ENCODE results near the gene DLX6. TPM values are rescaled to one million over a fixed set of nuclear protein-coding genes. Genes with fewer than 3 reads are reported as not detected.

Gene DLX6
- total RNA-seq, 1 donor from 2014 or later: 10.9 TPM

GRCh38 chr7:97001221-97001620 is 4.1 kb upstream of the DLX6 start:
- DNase-seq (ENCODE audit: low spot score in 2 of 2, unreplicated experiment in 2 of 2): no peak
- Mint-ChIP-seq H3K36me3 (peaks cover 4% of the 10 kb centered on the region), H3K4me3 (no peak overlapping the region), H3K4me1 (peaks cover 50% of the 10 kb centered on the region), H3K27me3 (ENCODE audit: low read depth) (peaks cover 96% of the 10 kb centered on the region), H3K27ac (no peak overlapping the region), H3K9me3 (no peaks in the 10 kb centered on the region)
- no peak for TF ChIP-seq CTCF (IDR thresholded peaks at IDR 0.05; ENCODE audit: unreplicated experiment)

- Mint-ChIP-seq H3K4me1 (peaks cover 47% of the 10 kb centered on the region), H3K27me3 (ENCODE audit: low read depth) (peaks cover 94% of the 10 kb centered on the region), H3K4me3 (no peak overlapping the region), H3K27ac (no peak overlapping the region), H3K36me3 (peaks cover 4% of the 10 kb centered on the region), H3K9me3 (no peaks in the 10 kb centered on the region)
- no peak for TF ChIP-seq CTCF (IDR thresholded peaks at IDR 0.05; ENCODE audit: unreplicated experiment)
- no peak for DNase-seq (ENCODE audit: low spot score in 2 of 2, unreplicated experiment in 2 of 2)
Measured at GRCh38 chr7:97001656-97002554, 3.4 kb upstream of the DLX6 start.

DNA sequence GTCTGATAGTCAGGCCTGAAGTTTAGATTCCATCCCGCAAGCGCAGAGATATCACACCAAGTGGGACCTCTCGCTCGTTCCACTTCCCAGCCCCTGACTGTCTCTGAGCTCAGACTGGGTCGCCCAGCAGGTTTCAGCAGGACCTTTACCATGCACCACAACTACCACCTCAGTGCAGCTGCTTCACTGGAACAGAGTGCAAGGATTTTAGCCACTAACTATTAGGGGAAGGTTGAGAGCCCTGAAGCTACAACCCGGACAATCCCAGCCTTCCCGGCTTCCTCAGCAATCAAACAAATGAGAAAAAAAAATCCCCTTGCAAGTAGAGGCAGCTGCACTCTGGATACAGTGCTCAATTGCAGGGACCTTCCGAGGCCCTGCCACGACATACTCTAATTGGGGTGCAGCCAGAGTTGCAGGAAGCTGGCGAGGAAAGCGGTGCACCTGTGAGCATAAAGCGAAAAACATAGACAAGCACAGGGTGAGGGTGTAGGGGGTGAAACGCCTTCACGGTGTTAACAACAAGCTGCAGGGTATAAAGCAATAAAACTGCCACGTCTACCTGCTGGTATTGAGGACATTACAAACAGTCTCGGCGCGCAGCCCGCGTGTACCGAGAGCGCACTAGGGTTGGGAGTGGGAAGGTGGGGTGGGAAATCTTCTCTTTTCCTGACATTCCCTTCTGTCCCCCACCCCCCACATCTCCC is 2.6 kb upstream of the DLX6 start:
- no peak overlapping the region for H3K27ac Mint-ChIP-seq
- H3K36me3 Mint-ChIP-seq: peaks cover 5% of the 10 kb centered on the region
- TF ChIP-seq CTCF (IDR thresholded peaks at IDR 0.05; ENCODE audit: unreplicated experiment): no peak
- peaks cover 48% of the 10 kb centered on the region for H3K4me1 Mint-ChIP-seq
- no peaks in the 10 kb centered on the region for H3K9me3 Mint-ChIP-seq
- peak overlapping the region; percentile 55 for H3K4me3 Mint-ChIP-seq
- H3K27me3 Mint-ChIP-seq (ENCODE audit: low read depth): peaks cover 94% of the 10 kb centered on the region
- DNase-seq (ENCODE audit: low spot score in 2 of 2, unreplicated experiment in 2 of 2): no peak

DNA sequence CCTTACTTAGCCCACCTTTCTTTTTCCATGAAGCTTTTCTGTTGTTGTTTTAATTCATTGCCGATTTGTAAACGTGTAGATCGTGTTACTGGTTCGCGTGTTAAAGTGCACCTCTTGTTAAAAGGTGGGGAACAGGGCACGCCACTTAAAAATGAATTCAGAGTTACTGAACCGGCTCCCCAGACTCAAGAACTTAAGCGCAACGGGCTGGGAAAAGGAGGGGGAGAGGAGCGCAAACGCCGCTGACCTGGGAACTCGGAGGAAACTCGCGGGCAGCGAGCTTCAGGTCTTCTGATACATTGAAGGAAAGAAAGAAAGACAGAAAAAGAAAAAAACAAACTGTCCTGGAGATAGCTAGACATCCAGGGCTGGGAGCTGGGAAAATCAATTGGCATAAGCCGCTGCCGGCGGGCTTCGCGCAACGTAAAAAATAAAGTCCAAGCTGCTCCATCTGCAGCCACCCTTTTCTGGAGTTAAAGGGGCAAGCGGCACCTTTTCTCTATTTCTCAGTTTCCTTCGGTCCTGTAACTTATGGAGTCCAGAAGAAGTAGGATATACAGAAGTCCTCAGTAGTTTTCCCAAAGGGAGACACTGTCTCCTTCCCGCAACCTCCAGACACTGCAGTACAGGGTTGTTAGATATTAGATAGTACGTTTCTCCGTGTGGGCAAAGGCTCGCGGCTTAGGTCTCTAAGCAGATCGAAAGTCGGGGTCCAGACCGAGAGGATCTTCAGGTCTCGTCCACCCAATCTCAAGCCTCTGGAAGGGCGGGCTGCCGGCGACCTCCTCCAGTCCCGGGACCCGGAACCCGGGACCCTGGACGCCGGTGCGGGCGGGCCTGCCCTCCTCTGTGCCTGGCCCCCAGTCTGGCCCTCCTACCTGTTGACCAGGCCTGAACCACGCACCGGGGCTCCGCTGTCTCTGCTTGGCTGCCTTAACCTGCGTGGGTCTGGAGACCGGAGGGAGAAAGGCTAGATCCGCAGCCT is 1.8 kb upstream of the DLX6 start:
- Mint-ChIP-seq H3K4me3 (peak overlapping the region; percentile 55), H3K27me3 (ENCODE audit: low read depth) (peaks cover 94% of the 10 kb centered on the region), H3K9me3 (no peaks in the 10 kb centered on the region), H3K36me3 (peaks cover 11% of the 10 kb centered on the region), H3K27ac (no peak overlapping the region), H3K4me1 (peaks cover 44% of the 10 kb centered on the region)
- no peak for DNase-seq (ENCODE audit: low spot score in 2 of 2, unreplicated experiment in 2 of 2)
- no peak for TF ChIP-seq CTCF (IDR thresholded peaks at IDR 0.05; ENCODE audit: unreplicated experiment)

All from mesothelial cell of epicardium (in vitro differentiated cells).